NOMO-1 treated with DMSO at 0.1 percent for 48 hours (cell line): Measurements from ENCODE around the gene ALK.

ENCODE experiments used
- DNase-seq: peaks from one replicate; lab custom pipeline; 2025; ENCODE audit not compliant: unreplicated experiment; lab: John Stamatoyannopoulos, UW

ALK gene

DNA sequence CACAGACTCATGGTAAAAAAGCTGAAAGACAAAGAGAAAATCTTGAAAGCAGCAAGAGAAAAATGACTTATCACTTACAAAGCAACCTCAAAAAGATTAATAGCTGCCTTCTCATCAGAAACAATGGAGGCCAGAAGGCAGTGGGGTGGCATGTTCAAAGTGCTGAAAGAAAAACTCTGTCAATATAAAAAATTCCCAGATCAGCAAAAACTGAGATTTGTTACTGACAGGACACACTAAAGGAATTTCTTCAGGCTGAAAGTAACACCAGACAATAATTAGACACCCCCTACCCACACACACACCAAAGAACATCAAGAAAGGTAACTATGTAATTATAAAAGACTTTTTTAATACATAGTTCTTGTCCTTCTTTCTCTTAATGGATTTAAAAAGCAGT is 495.0 kb downstream of the ALK start:
- no peak for DNase-seq

DNA sequence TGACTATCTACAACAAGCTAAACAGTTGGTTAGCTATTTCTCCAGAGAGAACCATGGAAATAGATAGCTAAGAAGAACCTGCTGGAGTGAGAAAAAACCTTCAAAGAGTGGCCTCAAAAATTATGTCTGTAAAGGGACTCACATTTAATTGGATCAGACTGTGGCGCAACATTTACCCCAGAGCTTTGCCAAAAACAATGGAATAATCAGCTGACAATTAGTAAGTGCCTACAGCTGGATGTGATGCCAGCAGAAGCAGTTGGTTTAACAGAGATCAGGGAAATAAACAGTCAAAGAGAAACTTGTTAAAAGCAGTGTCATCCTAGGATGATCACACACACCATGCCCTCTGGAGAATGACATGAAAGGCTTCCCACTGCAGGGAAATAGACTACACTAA is 495.5 kb downstream of the ALK start:
- no peak for DNase-seq

DNA sequence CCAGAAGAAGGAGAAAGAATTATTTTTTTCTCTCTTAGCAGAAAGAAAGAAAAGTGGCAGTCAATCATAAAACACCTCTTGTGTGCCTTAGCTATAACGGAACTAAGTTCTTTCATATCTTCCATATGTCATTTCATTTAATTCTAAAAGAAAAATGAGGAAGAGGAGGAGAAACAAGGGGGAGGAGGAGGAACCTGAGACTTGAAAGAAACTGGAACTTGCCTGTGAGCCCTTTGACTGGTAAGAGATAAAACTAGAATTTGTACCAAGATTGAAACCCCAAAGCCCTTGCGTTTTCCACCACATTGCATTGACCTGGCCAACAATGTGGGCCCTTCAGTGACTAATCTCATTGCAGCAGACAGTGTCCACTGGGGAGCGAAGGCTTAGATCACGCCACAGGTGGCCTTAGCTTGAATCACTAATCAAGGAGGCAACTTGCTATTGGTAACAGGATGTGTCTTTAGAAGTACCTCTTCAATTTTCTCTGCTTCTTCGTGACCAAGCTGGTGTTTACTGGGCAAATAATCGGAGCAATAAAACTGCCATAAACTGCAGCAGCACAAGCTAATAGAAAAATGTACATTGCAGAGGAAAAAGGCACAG is 498.2 kb downstream of the ALK start:
- DNase-seq = peak; percentile 37

DNA sequence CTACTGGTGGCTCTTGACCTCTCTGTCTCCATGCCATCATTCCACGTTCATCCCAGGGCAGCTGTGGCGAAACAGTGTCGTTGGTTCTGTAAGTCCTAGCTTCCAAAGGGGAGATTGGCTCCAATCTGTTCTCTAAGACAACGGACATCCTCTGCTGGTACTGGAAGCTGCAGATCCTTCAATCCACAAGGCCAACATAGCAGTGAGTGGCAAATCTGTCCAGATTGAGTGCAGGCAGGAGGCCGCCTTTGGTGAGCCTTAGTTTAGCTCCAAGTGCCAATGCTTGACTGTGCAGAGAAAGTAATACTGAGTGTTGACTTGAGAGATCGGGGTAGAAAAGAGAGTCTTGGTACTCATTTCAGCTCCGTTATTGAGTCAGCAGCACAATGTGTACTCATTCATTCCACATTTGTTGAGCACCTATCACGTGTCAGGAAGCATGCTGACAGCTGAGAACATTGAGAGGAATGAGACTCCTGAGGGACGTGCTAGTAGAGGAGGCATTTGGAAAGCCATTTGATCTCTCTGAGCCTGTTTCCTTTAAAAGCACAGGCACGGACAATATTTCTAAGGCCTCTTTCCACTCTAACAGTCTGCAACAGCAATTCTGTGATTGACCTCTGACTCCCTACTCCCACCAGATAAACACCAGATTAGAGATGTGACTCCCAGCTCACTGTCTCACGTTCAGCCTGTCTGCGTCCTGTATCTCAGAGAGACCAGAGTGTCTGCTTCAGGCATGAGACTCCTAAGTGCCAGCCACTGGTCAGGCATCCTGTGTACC is 500.2 kb downstream of the ALK start:
- DNase-seq = no peak

DNA sequence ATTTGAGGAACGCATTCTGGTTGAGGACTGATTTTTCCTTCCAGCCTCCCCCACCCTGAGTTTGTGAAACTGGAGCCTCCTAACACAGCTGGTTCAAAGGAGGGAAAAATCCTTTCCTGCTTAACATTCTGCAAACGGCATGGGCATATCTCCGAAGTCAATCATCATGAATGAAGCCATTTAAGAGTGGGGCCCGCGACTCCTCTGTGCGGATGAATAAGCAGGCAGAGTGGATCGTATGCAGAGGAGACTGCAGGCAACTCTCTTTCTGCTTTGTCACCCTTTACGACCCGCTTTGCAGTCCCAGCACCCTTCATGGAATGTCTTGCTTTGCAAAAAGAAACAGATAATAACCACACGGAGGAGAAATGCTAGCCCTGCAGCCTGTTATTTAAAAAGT is 500.9 kb downstream of the ALK start:
- DNase-seq = no peak

DNA sequence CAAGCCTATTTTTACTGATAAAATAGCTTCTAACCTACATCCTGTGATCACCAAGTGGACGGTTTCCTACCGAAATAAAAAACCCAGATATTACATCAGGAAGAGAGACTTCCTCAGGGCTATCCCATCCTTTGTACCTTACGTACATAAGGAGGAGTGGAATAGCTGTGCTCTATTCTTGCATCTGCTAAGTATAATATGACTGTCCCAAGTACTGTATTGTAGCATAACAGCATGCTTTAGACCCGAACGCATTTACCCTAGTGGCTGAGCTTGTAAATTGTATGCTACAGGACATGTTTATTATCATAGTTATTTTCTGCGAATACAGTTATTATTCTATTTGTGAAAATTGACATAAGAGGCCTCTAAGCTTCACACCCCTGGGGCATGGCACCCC is 503.8 kb downstream of the ALK start:
- no peak for DNase-seq

DNA sequence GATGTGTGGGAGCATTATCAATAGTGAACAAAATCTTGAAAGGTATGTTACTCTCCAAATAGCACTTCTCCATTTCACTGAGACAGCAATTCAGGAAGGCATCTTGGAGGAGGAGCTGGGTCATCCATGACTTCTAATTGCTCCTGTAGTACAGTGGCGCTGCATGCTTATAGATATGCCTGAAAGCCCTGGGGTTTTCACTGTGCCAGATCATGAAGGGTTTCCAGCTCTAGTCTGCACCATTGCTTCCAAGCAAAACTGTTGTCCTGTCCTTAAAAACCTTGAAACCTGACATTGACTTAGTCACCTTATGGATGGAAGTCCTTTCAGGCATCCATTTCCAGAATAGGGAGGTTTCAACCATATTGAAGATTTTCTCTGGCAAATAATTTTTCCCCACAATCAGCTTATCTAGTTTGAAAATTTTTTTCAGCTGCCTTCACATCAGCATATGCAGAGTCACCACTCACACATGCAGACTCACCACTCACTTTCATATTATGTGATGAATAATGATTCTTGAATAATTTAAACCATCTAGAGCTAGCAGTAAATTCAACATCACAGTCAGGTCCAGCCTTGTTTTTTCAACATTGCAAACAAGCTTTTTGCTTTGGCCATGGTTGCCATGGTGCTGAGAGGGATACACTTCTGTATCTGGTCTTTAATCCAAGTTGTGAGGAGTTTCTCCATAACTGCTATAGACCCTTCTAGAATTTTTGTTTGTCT is 509.0 kb downstream of the ALK start:
- DNase-seq = no peak

DNA sequence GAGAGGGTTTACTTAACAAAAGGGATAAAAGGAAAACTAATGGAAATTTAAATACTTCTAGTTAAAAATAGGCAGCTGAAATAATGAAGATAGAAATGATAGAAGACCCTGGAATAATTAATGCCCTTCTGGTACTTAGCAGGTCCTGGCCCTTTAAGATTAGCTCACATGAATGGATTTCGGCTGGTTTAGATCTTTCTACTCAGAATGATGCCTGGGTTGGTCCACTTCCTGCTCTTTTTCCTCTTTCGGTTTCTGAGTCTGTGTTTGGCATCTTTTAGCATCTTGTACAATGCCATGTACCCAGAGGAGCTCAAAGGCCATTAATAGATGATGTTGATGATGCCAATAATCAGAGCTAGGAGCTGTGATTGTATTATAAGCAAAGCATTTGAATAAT is 515.7 kb downstream of the ALK start:
- DNase-seq = no peak

DNA sequence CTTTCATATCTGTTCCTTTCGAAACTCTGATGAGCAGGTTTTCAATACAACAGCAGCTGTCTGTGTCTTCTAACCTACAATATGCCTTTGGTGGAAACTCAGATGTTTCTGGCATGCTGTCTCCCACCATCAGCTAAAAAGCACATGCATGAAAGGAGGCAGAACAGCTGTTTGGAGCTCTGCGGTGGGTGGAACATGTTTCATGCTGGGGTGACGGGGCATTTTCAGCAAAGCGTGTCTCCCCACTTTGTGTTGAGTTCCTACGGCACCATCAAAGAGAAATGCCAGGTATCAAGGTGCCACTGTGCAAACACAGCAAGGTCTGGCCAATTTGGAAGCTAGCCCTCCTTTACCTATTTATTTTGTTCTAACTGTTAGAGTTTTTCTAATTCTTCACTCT is 516.1 kb downstream of the ALK start:
- no peak for DNase-seq

DNA sequence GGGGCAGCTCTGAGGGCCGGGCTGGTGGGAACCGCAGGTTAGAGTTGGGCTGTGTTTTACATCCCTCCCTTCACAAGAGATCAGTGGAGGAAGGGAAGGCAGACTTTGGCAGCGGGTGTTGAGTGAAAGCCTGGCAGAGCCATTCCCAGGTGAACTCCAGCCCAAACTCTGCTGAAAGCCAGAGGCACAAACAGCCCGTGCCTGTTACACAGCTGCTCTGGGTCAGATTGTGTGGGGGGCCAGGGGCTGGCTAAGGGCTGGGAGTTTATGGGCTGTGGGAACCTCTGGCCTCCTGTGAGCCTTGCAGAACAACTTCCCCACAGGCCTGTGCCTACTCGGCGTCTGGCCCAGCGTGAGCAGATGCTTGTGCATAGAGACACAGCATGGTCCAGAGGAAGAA is 519.4 kb downstream of the ALK start:
- no peak for DNase-seq

DNA sequence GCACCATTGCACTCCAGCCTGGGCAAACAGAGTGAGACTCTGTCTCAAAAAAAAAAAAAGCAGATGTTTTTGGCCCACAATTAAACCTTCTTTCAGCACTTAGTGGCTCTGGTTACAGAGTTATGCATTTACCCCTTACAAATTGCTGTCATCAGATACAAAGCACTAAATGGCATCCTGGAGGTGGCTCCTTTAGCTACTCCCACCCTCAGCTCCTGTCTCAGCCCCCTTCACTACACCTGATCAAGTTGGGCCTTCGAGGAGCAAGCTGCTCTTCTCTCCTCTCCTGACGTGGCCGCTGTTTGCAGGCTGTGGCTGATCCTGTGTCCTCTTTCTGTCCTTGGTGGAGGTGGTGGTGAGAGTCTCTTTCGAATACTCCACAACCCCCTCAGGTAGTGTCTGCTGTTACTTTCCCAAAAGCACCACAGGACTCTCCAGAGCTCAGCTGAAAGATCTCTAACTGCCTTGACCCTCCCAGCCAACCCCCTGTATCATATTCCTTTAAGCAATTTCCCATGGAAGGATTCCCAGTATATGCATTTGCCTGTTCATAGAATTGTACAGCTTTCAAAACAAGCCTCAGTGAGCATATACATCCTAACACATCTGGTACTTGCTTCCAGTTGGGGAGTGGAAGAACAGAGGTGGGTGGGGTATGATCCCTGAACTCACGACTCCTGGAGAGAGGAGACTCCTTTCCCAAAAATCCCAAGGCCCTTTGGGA is 520.3 kb downstream of the ALK start:
- no peak for DNase-seq

DNA sequence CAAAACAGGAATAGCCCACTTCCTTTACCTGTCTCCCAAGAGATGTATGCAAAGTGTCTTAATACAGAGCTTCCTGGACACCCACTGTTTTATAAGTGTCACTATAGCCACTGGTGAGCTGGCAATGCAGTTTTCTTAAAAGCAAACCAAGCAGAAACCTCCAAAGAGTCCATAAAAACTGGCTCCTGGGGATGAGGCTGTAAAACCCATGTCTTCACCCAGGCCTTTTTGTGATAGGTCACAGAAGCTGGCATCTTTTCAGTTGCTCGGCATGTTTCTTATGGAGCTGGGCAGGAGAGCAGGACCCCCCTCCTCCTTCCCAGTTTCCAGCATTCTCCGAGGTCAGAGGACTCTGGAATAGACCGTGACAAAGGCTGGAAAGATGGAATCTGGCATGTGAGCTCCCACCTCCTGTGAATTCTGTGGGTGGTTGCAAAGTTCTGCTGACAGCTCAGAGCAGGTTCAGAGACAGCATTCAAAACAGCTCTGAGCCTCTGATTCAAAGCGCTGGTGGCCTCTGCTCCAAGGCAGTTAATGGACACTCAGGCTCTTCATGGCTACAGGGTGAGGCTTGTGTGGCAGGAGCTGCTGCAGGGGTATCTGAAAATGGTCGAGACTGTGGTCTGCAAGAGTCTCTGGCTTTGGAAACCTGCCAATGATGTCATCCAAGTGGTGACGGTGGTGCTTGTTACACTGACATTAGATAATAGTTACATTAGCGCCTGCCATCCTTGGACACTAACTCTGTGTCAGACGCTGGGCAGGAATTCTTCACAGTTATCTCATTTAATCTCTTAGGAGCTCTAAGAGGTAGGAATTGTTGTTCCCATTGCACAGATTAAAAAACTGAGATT is 522.8 kb downstream of the ALK start:
- DNase-seq = no peak

DNA sequence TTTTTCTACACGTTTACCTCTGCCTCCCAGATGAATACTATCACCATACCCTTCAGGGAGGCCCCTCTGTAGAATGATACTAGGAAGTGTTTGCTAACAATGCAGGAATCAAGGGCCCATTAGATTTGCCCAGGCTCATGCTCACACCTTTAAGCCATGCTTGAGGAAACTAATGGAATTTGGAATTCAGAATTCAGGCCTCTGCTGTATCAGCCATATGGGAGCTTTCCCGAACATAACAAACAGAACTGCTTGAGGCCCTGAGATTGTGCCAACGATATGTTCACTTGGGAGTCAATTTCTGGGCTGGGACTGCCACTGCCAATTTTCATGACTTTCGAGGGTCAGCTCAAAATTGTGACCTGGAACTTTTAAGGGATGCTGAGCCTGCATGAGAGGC is 523.7 kb downstream of the ALK start:
- DNase-seq = no peak

DNA sequence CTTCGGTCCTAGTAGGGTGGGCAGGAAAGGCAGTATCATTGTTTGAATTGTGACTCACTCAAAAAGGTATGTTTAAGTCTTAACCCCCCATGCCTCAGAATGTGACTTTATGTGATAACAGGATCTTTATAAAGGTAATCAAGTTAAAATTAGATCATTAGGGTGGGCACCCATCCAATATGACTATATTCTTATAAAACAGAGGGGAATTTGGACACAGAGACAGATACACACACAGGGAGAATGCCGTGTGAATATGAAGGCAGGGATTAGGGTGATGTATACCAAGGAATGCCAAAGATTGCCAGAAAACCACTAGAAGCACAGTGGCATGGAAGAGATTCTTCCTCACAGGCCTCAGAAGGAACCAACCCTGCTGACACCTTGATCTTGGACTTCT is 524.3 kb downstream of the ALK start:
- no peak for DNase-seq

DNA sequence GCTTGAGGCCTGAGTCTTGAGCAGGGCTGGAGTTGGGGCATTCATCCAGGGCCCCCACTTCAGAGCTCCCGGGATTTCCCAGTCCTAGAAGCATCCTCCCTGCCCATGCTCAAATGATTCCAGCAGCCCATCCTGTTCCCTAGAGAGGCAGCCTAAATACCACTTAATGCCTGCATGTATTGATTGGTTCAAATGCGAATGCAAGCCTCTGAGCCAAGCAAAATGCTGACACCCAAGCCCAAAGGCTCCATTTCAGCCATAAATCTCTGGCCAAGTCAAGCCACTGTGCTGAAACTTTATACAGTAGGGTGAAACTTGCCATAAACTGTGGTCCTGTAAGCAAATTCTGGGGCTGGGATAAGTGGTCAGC is 526.4 kb downstream of the ALK start:
- DNase-seq = no peak

DNA sequence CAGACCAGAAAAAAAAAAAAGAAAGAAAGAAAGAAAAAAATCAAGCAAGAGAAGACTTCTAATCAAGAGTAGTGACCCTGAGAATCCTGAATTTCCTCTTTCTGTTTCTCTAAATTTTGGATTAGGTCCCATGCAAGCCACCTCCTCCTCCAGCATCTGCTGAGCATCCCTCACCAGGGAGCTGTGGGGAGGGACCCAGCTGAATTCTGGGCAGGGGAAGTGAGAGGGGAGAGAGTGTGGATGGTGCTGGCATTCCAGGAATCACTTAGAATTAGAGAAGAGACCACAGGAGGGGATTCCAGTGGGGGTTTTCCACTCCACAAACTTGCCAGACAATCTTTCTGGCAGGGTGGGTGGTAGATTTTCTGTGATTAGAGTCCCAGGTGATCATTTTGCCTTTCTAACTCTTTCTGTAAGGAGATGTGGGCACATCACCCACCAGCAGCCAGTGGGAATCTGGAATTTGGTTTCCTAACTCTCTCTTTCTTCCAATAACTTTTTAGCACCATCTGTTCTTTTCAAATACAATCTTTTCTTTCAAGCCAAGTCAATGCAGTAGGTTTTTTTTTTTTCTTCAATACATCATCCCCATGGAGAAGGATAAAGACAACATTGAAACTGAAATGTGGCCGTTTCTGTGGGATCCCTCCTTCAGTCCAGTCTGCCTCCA is 526.9 kb downstream of the ALK start:
- no peak for DNase-seq

DNA sequence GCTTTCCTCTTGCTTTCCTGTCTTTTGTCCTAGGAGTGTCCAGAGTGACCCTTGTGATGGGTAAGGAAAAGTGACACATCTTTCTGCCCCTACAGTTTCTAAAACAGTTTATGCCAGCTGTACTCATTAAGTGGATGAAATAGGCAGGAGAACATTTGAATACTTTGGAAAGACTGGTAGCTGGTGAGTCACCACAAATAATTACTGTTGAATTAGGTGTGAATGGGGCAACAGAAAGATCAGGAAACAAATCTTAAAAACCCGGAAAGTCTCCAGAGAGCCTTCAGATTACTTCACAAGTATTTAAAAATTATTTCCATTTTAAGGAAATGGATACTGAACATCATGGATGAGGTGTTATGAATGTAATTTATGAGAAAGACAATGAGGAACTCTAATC is 527.7 kb downstream of the ALK start:
- DNase-seq = peak; percentile 15

DNA sequence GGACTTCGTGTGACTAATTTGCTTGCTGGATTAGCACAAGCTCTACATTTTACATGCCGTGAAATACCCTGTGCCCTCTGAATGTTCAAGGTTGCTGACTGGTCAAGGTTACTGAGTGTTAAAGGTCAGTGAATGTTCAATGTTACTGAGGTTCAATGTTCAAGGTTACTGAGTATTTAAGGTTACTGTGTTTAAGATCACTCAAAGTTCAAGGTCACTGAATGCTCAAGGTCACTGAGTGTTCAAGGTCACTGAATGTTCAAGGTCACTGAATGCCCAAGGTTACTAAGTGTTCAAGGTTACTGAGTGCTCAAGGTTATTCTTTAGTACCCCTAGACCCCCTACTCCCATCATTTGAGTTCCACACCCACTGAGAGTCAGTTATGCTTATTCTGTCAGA is 528.6 kb downstream of the ALK start:
- no peak for DNase-seq

DNA sequence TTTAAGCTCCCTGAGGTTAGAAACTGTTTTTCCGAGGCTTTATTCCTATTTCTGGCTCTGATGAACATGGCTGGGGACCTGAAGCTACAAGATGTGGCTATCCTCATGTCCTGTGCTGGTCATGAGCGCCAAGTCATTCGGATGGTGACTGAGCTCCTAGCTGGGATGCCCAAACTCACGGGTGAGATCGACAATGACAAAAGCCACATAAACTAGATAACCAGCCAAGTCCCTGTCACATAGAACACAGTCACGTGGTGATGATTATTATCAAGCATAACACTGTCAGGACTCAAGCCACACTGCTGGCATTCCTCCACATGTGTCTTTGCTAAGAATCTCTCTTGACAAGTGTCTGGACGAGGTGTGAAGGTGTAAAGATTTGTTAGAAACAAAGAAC is 531.2 kb downstream of the ALK start:
- no peak for DNase-seq

DNA sequence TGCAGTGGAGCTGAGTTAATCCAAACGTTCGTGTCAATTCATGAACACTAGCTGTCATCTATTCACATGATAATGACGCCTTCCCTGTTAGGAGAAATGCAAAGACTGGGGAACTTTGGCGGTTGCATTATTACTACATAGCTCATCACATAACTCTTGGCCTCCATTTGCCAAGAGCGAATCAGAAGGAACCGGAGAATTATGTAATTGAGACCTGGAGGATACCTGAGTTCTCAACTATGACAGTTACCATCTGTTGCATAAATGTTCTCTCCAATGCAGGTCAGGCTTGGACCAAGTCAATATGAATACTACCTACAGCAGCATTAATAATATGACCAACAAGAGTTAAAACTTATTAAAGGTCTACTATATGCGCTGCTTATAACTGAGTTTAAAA is 531.7 kb downstream of the ALK start:
- no peak for DNase-seq
